HEK293 (cell line): ENCODE data around the gene GLCE.
"Not testable (repeated sequence)": the region's sequence is repeated elsewhere in the genome, so short reads cannot be mapped to it uniquely, and the experiment has no call there.

Source experiments
- CTCF ChIA-PET: fragments of 350-600 bp; formaldehyde crosslinking; extraction: SDS; loops from one replicate; lab custom pipeline; 2021; ENCODE audit warnings: antibody characterized with exemption; lab: Yijun Ruan, JAX
- POLR2A ChIA-PET: fragments of 300-600 bp; formaldehyde crosslinking; extraction: SDS; loops from one replicate; lab custom pipeline; 2020; ENCODE audit warnings: antibody characterized with exemption, inconsistent platforms; lab: Yijun Ruan, JAX
- H3K27ac ChIP-seq: fragments of 200-500 bp; sonication (Bioruptor generic); 2 replicates; pipeline ENCODE4 v1.5.1; 2014; ENCODE audit warnings: low read depth, low read length, control low read depth, inconsistent platforms; ENCODE audit errors: extremely low read depth
- H3K36me3 ChIP-seq, 2 experiments: fragments of 200-500 bp in 1 of 2; sonication (Bioruptor generic) in 1 of 2; 1 replicate in 1 of 2; 2 replicates in 1 of 2; pipeline ENCODE4 v1.5.1; 2014 to 2017; ENCODE audit warnings: inconsistent platforms in 2 of 2, low read length in 2 of 2; ENCODE audit not compliant: control insufficient read depth in 2 of 2, insufficient read depth in 1 of 2
- H3K4me1 ChIP-seq: fragments of 200-500 bp; sonication (Bioruptor generic); 2 replicates; pipeline ENCODE4 v1.5.1; 2014; ENCODE audit warnings: mild to moderate bottlenecking, low read length, inconsistent platforms; ENCODE audit not compliant: control insufficient read depth, insufficient read depth
- H3K4me3 ChIP-seq: 2 replicates; pipeline ENCODE4 v1.5.1; 2011; ENCODE audit warnings: low read depth, mild to moderate bottlenecking, control low read depth, low read length, moderate library complexity
- H3K9me3 ChIP-seq: fragments of 200-500 bp; sonication (Bioruptor generic); 2 replicates; pipeline ENCODE4 v1.5.1; 2014; ENCODE audit warnings: low read depth, low read length, inconsistent platforms; ENCODE audit not compliant: control insufficient read depth, insufficient read depth
- MEIS1 ChIP-seq: sonication (generic); formaldehyde crosslinking; IDR thresholded peaks from 2 replicates; pipeline ENCODE4 v1.8.1; 2022; ENCODE audit warnings: missing genetic modification reagents, mild to moderate bottlenecking, borderline replicate concordance
- OSR2 ChIP-seq: fragments of 450-650 bp; formaldehyde crosslinking; IDR thresholded peaks from 2 replicates; pipeline ENCODE4 v1.5.1; 2016; ENCODE audit warnings: missing biosample characterization, missing genetic modification characterization
- PRDM4 ChIP-seq: fragments of 450-650 bp; formaldehyde crosslinking; IDR thresholded peaks from 2 replicates; pipeline ENCODE4 v1.5.1; 2017; ENCODE audit warnings: missing biosample characterization, missing genetic modification characterization
- SALL2 ChIP-seq: fragments of 450-650 bp; formaldehyde crosslinking; IDR thresholded peaks from 2 replicates; pipeline ENCODE4 v1.5.0; 2017; ENCODE audit warnings: missing biosample characterization, mild to moderate bottlenecking, missing genetic modification characterization, borderline replicate concordance
- SP7 ChIP-seq: fragments of 450-650 bp; formaldehyde crosslinking; IDR thresholded peaks from 2 replicates; pipeline ENCODE4 v1.5.1; 2016; ENCODE audit warnings: missing biosample characterization, missing genetic modification characterization
- TRIM28 ChIP-seq: IDR thresholded peaks from 2 replicates; pipeline ENCODE4 v1.6.1; 2011; ENCODE audit warnings: low read length, control low read depth, borderline replicate concordance
- YY1 ChIP-seq: fragments of 450-650 bp; formaldehyde crosslinking; IDR thresholded peaks from 2 replicates; pipeline ENCODE4 v1.5.1; 2018; ENCODE audit warnings: missing biosample characterization, missing genetic modification characterization
- ZBTB1 ChIP-seq: fragments of 450-650 bp; formaldehyde crosslinking; IDR thresholded peaks from 2 replicates; pipeline ENCODE4 v1.5.1; 2016; ENCODE audit warnings: missing biosample characterization, missing genetic modification characterization
- ZNF114 ChIP-seq: fragments of 450-650 bp; formaldehyde crosslinking; IDR thresholded peaks from 2 replicates; pipeline ENCODE4 v1.5.0; 2017; ENCODE audit warnings: missing biosample characterization, missing genetic modification characterization
- ZNF140 ChIP-seq: fragments of 450-650 bp; formaldehyde crosslinking; IDR thresholded peaks from 2 replicates; pipeline ENCODE4 v1.5.1; 2016; ENCODE audit warnings: missing biosample characterization, missing genetic modification characterization
- ZNF146 ChIP-seq: fragments of 450-650 bp; formaldehyde crosslinking; IDR thresholded peaks from 2 replicates; pipeline ENCODE4 v1.5.1; 2016; ENCODE audit warnings: missing biosample characterization, missing genetic modification characterization
- ZNF157 ChIP-seq: fragments of 450-650 bp; formaldehyde crosslinking; IDR thresholded peaks from 2 replicates; pipeline ENCODE4 v1.5.1; 2016; ENCODE audit warnings: missing biosample characterization, missing genetic modification characterization
- ZNF169 ChIP-seq: fragments of 450-650 bp; formaldehyde crosslinking; IDR thresholded peaks from 2 replicates; pipeline ENCODE4 v1.5.1; 2016; ENCODE audit warnings: missing biosample characterization, missing genetic modification characterization
- ZNF19 ChIP-seq: fragments of 450-650 bp; formaldehyde crosslinking; IDR thresholded peaks from 2 replicates; pipeline ENCODE4; 2016; ENCODE audit warnings: missing biosample characterization, missing genetic modification characterization, low read depth
- ZNF248 ChIP-seq: fragments of 450-650 bp; formaldehyde crosslinking; IDR thresholded peaks from 2 replicates; pipeline ENCODE4 v1.5.1; 2017; ENCODE audit warnings: missing biosample characterization, missing genetic modification characterization
- ZNF350 ChIP-seq: fragments of 450-650 bp; formaldehyde crosslinking; IDR thresholded peaks from 2 replicates; pipeline ENCODE4 v1.5.0; 2017; ENCODE audit warnings: missing biosample characterization, mild to moderate bottlenecking, missing genetic modification characterization
- ZNF354C ChIP-seq: fragments of 450-650 bp; formaldehyde crosslinking; IDR thresholded peaks from 2 replicates; pipeline ENCODE4 v1.5.1; 2016; ENCODE audit warnings: missing biosample characterization, missing genetic modification characterization, low read depth, borderline replicate concordance
- ZNF449 ChIP-seq: fragments of 450-650 bp; formaldehyde crosslinking; IDR thresholded peaks from 2 replicates; pipeline ENCODE4 v1.5.1; 2017; ENCODE audit warnings: missing biosample characterization, mild to moderate bottlenecking, missing genetic modification characterization, moderate library complexity
- ZNF629 ChIP-seq: fragments of 450-650 bp; formaldehyde crosslinking; IDR thresholded peaks from 2 replicates; pipeline ENCODE4 v1.5.1; 2017; ENCODE audit warnings: missing biosample characterization, missing genetic modification characterization
- ZNF654 ChIP-seq: fragments of 450-650 bp; formaldehyde crosslinking; IDR thresholded peaks from 2 replicates; pipeline ENCODE4 v1.5.1; 2016; ENCODE audit warnings: low read depth, missing biosample characterization, missing genetic modification characterization
- ZNF670 ChIP-seq: fragments of 450-650 bp; formaldehyde crosslinking; IDR thresholded peaks from 2 replicates; pipeline ENCODE4 v1.5.1; 2016; ENCODE audit warnings: missing biosample characterization, missing genetic modification characterization, low read depth
- ZSCAN5A ChIP-seq: fragments of 450-650 bp; formaldehyde crosslinking; IDR thresholded peaks from 2 replicates; pipeline ENCODE4 v1.5.1; 2016; ENCODE audit warnings: missing biosample characterization, missing genetic modification characterization
- ZXDB ChIP-seq: fragments of 450-650 bp; formaldehyde crosslinking; IDR thresholded peaks from 2 replicates; pipeline ENCODE4 v1.5.1; 2016; ENCODE audit warnings: missing biosample characterization, missing genetic modification characterization

GLCE gene

GRCh38 chr15:69165637-69166025, 5.2 kb downstream of the GLCE start (continued):
- no peak for TF ChIP-seq ZNF670 (tag by site-specific recombination)
- no peak for TF ChIP-seq MEIS1 (CRISPR knock-in tag)
- TF ChIP-seq ZBTB1 (tag by site-specific recombination): no peak
- TF ChIP-seq SP7 (tag by site-specific recombination): peak; percentile 3; the same call in 1 of the 2 replicates
- TF ChIP-seq ZNF248 (tag by site-specific recombination): no peak
- no peak for TF ChIP-seq TRIM28
- no peak for TF ChIP-seq YY1
- TF ChIP-seq ZNF449 (tag by site-specific recombination): no peak
- TF ChIP-seq ZNF350 (tag by site-specific recombination): no peak
- no peak for TF ChIP-seq SALL2 (tag by site-specific recombination)
- 0 out of 2 replicates have a peak, but pooled peaks have one; percentile 33 for TF ChIP-seq PRDM4 (tag by site-specific recombination)

- Histone ChIP-seq H3K27ac (no peak overlapping the region), H3K36me3 (no peaks in the 10 kb centered on the region), H3K4me1 (peaks cover 31% of the 10 kb centered on the region), H3K4me3 (no peak overlapping the region), H3K9me3 (no peaks in the 10 kb centered on the region)
- CTCF ChIA-PET: interaction anchor here (0.6 kb wide), 1 partner anchor 84 kb away, joined by 3 read pairs; no protein-coding TSS in a partner anchor
- POLR2A ChIA-PET: interaction anchor here (0.9 kb wide), 1 partner anchor 10 kb away, joined by 4 read pairs; no protein-coding TSS in a partner anchor
- no peak for TF ChIP-seq ZNF354C (tag by site-specific recombination)
- TF ChIP-seq ZNF157 (tag by site-specific recombination): no peak
- TF ChIP-seq ZNF169: no peak
- TF ChIP-seq ZNF146 (tag by site-specific recombination): no peak
- TF ChIP-seq ZNF114 (tag by site-specific recombination): no peak
- no peak for TF ChIP-seq ZBTB1 (tag by site-specific recombination)
- TF ChIP-seq ZNF629 (tag by site-specific recombination): no peak
- TF ChIP-seq ZNF19 (tag by site-specific recombination): no peak
- no peak for TF ChIP-seq ZNF140 (tag by site-specific recombination)
- TF ChIP-seq ZNF654 (tag by site-specific recombination): no peak
- TF ChIP-seq ZSCAN5A: no peak
- no peak for TF ChIP-seq ZXDB
- TF ChIP-seq OSR2 (tag by site-specific recombination): no peak
Measured at GRCh38 chr15:69167218-69167846, 6.9 kb downstream of the GLCE start.

- CTCF ChIA-PET: interaction anchor here (0.6 to 1.4 kb wide), 3 partner anchors 48 to 311 kb away, joined by 4 to 5 read pairs (median 5); no protein-coding TSS in a partner anchor
Measured at GRCh38 chr15:69168361-69168760, 7.9 kb downstream of the GLCE start.

More at GRCh38 chr15:69168361-69168760, 7.9 kb downstream of the GLCE start:
- H3K27ac ChIP-seq, H3K36me3 ChIP-seq, H3K4me3 ChIP-seq, H3K9me3 ChIP-seq: not testable (repeated sequence)
- POLR2A ChIA-PET: interaction anchor here (0.9 kb wide), 1 partner anchor 11 kb away, joined by 4 read pairs; no protein-coding TSS in a partner anchor
- peaks cover 30% of the 10 kb centered on the region for H3K4me1 ChIP-seq
